Ascending aorta (tissue), 2 donors: ENCODE data around the gene KCNAB1. TPM values are rescaled to one million over a fixed set of nuclear protein-coding genes. Genes with fewer than 3 reads are reported as not detected.
"Not testable (repeated sequence)": the region's sequence is repeated elsewhere in the genome, so short reads cannot be mapped to it uniquely, and the experiment has no call there.

Source experiments
- DNase-seq, 2 donors: peaks; one replicate each; pipeline ENCODE4 v3.0.0-alpha.2; 2019; ENCODE audit warnings: low spot score in 2 of 2
- H3K27ac ChIP-seq, 2 donors: fragments of 200-600 bp; sonication (generic); one replicate each; pipeline ENCODE4 v1.5.1; 2016 to 2017; ENCODE audit warnings: mild to moderate bottlenecking in 1 of 2
- H3K27me3 ChIP-seq: fragments of 200-600 bp; sonication (generic); one replicate; pipeline ENCODE4 v1.5.1; 2017
- H3K36me3 ChIP-seq, 2 donors: fragments of 200-600 bp; sonication (generic); one replicate each; pipeline ENCODE4 v1.5.1; 2016
- H3K4me1 ChIP-seq, 2 donors: fragments of 200-600 bp; sonication (generic); one replicate each; pipeline ENCODE4 v1.5.1; 2016 to 2017; ENCODE audit warnings: mild to moderate bottlenecking in 1 of 2
- H3K4me3 ChIP-seq, 2 donors: fragments of 200-600 bp; sonication (generic); one replicate each; pipeline ENCODE4 v1.5.1; 2016 to 2017; ENCODE audit warnings: mild to moderate bottlenecking in 1 of 2
- H3K9me3 ChIP-seq, 2 donors: fragments of 200-600 bp; sonication (generic); one replicate each; pipeline ENCODE4 v1.5.1; 2016
- CTCF ChIP-seq, 3 experiments: fragments of 200-600 bp in 2 of 3; fragments of 450-650 bp in 1 of 3; sonication (generic) in 2 of 3; IDR thresholded peaks; one replicate each; pipeline ENCODE4 v1.5.1; 2016 to 2019; ENCODE audit warnings: antibody characterized with exemption in 3 of 3, mild to moderate bottlenecking in 1 of 3, moderate library complexity in 1 of 3
- intact Hi-C: fragments of 100-400 bp; cut with DNase I; formaldehyde crosslinking; loops from one replicate; pipeline ENCODE4 v1.15.1; 2023
- total RNA-seq: library from RNA; depleted of rRNA; stranded (reverse); fragments of >200 nt; gene quantifications from one replicate; pipeline ENCODE4 v1.1.0, GENCODE V29; 2016

KCNAB1 gene
- total RNA-seq, 1 donor from 2014 or later: 15.1 TPM

GRCh38 chr3:156264771-156265170 is 144.4 kb downstream of the KCNAB1 start:
- no peak overlapping the region for H3K4me3 ChIP-seq
- H3K27ac ChIP-seq: no peak overlapping the region
- intact Hi-C loops: no loop called here
- DNase-seq: no peak
- no peak for TF ChIP-seq CTCF (IDR thresholded peaks at IDR 0.05)
- no peaks in the 10 kb centered on the region for H3K36me3 ChIP-seq
- no peaks in the 10 kb centered on the region for H3K4me1 ChIP-seq
- H3K27me3 ChIP-seq: no peaks in the 10 kb centered on the region
- H3K9me3 ChIP-seq: no peaks in the 10 kb centered on the region

GRCh38 chr3:156271508-156271907 is 151.1 kb downstream of the KCNAB1 start:
- H3K27ac ChIP-seq: no peak overlapping the region
- no peaks in the 10 kb centered on the region for H3K27me3 ChIP-seq
- no peaks in the 10 kb centered on the region for H3K36me3 ChIP-seq
- DNase-seq: no peak
- peaks cover 0 to 10% of the 10 kb centered on the region in 2 donors for H3K9me3 ChIP-seq
- intact Hi-C loops: no loop called here
- H3K4me1 ChIP-seq: no peaks in the 10 kb centered on the region
- TF ChIP-seq CTCF (IDR thresholded peaks at IDR 0.05): no peak
- no peak overlapping the region for H3K4me3 ChIP-seq

- Histone ChIP-seq H3K27ac (no peak overlapping the region), H3K27me3 (no peaks in the 10 kb centered on the region), H3K4me1 (no peaks in the 10 kb centered on the region), H3K4me3 (no peak overlapping the region), H3K36me3 (no peaks in the 10 kb centered on the region), H3K9me3 (peaks cover 0 to 10% of the 10 kb centered on the region in 2 donors)
- no peak for DNase-seq
- intact Hi-C loops: no loop called here
- TF ChIP-seq CTCF (IDR thresholded peaks at IDR 0.05): no peak
Measured at GRCh38 chr3:156271995-156272719, 151.8 kb downstream of the KCNAB1 start.

- no peaks in the 10 kb centered on the region for H3K27me3 ChIP-seq
- intact Hi-C loops: no loop called here
- H3K4me3 ChIP-seq: no peak overlapping the region
- no peaks in the 10 kb centered on the region for H3K36me3 ChIP-seq
- H3K9me3 ChIP-seq: peaks cover 0 to 10% of the 10 kb centered on the region in 2 donors
- TF ChIP-seq CTCF (IDR thresholded peaks at IDR 0.05): no peak
- no peak for DNase-seq
- H3K27ac ChIP-seq: no peak overlapping the region
- no peaks in the 10 kb centered on the region for H3K4me1 ChIP-seq
Measured at GRCh38 chr3:156273111-156273694, 152.8 kb downstream of the KCNAB1 start.

GRCh38 chr3:156274791-156275190 is 154.4 kb downstream of the KCNAB1 start:
- no peaks in the 10 kb centered on the region for H3K36me3 ChIP-seq
- intact Hi-C loops: no loop called here
- DNase-seq: no peak
- H3K4me3 ChIP-seq: no peak overlapping the region
- H3K27me3 ChIP-seq: no peaks in the 10 kb centered on the region
- TF ChIP-seq CTCF (IDR thresholded peaks at IDR 0.05): no peak
- H3K4me1 ChIP-seq: no peaks in the 10 kb centered on the region
- H3K27ac ChIP-seq: no peak overlapping the region
- H3K9me3 ChIP-seq: peaks cover 0 to 10% of the 10 kb centered on the region in 2 donors

GRCh38 chr3:156284637-156285036 is 164.3 kb downstream of the KCNAB1 start:
- H3K36me3 ChIP-seq, H3K4me3 ChIP-seq, H3K4me1 ChIP-seq, H3K27ac ChIP-seq, H3K27me3 ChIP-seq, H3K9me3 ChIP-seq, DNase-seq, intact Hi-C loops: not testable (repeated sequence)
